Fibroblast of skin of scalp (primary cell): Measurements from ENCODE around the gene CCT5.

Source experiments
- DNase-seq: peaks from one replicate; pipeline ENCODE4 v3.0.0-alpha.2; 2013

CCT5 gene

DNA sequence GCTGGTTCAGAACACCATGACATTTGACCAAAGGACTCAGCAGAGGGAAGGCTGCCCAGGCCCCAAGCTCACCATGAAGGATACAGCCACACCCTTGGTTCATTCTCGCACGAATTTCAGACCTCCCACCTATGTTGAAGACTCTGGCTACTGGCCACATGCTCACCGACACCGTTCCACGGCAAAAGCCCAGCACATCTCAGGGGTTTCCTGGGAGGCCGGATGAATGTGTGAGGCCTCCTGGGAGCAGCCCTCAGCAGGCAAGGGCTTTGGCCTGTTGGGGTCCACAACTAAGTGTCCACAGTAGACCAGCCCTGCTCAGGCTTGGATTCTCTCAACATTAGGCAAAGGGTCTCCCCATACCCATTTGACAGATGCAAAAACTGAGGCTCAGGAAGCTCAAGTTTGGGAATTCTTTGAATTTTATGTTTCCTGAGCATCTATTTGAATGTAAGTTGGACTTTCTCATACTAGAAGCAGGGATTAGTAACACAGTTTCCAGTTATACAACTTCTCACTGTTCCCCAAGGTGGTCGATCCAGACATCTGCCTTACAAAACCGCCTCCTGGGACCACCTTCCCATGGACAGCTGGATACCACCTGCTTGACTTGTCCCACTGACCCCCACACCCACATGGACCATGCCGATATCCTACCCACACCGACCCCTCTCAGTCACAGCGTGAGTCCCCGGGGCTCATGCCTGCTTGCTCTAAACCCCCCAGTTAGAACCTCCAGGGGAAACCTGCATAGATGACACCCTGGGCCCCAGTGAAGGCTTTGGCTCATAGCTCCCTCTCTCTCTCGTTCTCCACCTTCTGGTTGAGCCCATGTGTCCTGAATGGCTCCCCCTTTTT lies 27.9 kb downstream of the CCT5 start:
- DNase-seq, result no peak

DNA sequence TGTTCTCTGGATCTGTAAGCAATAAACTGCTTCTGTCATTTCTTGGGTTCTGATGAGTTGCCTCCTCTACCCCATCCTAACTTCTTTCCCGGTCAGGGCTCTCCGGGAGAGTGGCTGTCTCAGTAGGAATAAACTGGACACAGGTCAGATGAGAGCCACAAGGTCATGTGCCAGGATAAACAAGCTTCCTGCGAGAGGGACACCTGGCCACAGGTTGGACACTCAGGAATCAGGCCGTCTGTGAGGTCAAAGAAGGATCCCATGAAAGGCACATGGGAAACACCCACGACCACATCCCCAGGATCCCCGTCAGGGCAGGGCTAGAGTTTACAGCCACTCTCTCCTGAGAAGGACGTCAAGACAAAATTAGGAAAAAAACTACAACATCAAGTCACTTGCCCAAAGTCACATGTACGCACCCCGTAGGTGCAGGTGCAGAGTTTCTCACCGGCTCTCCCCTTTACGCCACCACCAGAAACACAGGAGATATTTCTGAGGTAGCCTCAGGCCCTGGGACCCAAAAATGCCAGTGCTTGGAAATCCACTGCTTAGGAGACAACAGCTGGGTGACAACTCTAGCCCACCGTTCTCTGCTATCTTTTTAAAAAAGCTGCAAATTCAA lies 28.7 kb downstream of the CCT5 start:
- DNase-seq, result no peak

DNA sequence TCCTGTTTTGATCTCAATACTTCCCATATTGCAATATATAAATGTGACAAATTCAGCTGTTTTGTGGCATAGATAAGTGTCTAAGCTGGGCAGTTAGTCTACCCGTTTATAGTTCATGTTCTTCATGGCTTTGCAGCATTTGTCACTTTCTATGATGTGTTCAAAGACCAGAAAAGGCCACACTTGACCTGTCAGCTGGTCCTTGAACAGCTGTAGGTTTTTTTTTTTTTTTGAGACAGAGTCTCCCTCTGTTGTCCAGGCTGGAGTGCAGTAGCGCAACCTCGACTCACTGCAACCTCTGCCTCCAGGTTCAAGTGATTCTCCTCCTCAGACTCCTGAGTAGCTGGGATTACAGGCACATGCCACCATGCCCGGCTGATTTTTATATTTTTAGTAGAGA lies 29.2 kb downstream of the CCT5 start:
- DNase-seq, result no peak

DNA sequence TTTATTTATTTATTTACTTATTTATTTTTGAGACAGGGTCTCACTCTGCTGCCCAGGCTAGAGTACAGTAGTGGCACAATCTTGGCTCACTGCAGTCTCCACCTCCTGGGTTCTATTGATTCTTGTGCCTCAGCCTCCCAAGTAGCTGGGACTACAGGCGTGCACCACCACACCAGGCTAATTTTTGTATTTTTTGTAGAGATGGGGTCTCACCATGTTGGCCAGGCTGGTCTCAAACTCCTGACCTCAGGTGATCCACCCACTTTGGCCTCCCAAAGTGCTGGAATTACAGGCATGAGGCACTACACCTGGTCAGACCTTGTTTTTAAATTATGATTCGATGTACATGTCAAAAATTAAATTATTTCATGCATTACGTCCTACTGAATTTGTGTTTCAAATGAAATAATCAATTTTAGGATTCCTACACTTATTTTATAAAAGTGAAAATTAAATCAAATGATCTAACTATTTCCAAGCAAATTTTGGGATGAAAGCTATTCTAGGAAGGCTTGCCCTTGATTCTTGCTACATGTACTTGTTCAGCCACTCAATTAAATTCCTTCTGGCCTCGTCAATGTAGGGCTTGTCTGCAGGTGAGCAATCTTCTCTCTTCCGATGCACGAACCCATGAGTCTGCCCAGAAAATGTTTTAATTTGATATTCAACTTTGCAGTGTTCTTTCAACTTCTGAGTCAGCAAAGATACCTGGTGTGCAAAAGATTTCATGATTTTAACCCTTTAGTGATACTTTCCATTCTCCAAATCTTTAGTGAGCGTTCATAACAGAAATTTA lies 30.0 kb downstream of the CCT5 start:
- DNase-seq, result no peak

DNA sequence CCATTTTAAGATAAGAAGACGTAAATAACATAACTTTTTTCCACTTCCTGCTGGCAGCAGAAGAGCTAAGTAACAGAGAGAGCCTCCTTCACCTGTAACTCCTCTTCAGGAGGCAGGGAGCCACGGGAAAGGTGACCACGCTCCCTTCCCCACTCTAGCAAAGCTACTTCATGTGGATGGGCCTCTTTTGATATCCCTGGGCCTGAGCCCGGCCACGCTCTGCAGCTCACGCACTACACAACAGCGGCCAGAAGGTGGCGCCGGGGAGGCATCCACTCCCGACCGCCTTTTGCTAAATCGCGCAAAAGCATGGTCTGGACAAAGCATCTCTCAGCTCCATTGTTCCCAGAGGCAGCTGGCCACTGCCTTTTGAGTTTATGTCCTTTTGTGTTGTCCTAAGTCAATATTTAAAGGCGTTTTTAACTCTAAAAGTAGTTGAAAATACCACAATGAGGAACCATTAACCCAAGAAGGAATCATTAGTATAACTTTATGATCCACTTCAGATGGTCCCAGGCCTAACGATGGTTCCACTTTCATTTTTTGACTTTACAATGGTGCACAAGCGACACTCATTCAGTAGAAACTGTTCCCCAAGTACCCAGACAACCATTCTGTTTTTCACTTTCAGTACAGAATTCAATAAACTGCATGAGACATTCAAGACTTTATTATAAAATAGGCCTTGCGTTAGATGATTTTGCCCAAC lies 34.0 kb downstream of the CCT5 start:
- peak; percentile 78 for DNase-seq

DNA sequence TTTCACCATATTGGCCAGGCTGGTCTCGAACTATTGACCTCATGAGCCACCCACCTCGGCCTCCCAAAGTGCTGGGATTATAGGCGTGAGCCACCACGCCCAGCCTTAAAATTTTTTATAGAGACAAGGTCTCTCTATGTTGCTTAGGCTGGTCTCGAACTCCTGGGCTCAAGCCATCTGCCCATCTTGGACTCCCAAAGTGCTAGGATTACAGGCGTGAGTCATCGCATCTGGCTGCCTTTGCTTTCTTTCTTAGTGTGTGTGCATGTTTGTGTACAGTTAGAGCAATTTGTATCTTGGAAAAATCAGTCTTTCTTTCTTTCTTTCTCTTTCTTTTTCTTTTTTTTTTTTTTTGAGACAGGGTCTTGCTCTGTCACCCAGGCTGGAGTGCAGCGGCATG lies 35.3 kb downstream of the CCT5 start:
- DNase-seq, result peak; percentile 50

DNA sequence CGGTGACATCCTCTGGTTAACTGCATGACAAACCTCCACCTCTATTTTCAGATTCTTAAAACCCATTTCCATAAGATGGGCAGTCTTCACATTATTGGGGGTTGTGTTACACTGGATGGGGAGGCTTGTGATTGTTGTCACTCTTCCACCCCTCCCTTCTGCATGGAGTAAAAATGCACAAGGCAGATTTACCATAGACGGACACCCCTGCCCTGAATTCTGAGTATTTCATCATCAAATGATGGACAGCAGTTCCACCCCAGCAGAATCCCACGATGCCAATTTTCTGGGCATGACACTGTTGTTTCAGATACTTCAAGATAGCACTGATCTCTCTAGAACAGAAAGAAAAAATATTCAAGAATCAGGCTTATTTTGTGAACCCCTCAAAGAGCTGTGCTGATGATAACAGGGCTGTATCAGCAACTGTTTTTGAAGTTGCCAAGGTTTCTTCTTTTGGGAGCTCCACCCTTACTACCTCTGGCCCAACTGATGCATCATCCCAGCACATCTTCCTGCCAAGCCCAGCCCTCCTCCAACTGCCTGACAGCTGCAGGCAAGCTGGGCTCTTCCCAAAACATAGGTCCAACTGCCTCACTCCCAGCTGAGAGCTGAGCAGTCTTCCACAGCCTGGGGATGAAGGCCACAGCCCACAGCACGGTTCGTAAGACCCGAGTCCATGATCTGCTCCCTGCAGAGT lies 36.2 kb downstream of the CCT5 start:
- no peak for DNase-seq

DNA sequence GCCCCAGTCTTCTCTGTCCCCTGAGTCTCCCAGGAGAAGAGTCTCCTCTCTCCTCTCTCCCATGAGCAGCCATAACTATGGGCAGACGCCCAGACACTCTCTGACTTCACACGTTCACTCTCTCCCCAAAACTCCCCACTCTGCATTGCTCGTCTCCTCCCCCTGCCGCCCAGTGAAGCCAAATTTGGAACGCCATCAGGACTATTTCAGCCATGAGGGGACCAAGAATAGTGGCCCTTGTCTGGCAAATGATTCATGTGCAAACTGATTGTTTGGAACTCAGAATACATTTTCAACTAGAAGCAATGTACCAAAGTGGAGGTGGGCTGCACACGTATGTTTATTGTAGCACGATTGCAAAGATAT lies 36.8 kb downstream of the CCT5 start:
- DNase-seq, result no peak

DNA sequence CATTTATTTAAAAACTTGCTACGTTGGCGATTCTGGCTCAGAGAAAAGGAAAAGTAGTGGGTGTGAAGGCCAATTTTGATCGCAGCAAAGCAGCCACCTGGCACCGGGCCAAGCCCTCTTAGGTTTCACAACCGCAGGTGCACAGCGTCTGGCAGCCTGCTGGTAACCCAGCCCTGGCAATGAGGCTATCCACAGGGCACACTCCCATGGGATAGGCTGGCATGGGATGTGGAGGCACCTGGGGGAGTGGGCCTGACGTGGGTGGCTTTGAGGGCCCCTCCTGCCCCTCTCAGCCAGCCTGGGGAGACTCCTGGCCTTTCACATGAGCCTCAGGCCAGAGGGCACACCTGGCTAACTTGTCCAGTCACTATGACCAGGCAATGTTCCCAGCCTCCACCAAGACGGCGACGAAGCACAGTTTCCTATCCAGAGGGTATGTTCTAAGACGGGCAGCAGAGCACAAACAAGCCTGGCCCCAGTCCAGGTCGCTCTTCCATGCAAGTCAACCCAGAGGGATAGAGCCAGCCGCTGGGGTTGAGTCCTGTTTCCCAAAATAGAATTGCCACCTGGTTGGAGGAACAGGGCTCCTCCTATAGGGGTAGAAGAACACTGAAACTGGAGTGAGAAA lies 38.6 kb downstream of the CCT5 start:
- DNase-seq, result no peak

DNA sequence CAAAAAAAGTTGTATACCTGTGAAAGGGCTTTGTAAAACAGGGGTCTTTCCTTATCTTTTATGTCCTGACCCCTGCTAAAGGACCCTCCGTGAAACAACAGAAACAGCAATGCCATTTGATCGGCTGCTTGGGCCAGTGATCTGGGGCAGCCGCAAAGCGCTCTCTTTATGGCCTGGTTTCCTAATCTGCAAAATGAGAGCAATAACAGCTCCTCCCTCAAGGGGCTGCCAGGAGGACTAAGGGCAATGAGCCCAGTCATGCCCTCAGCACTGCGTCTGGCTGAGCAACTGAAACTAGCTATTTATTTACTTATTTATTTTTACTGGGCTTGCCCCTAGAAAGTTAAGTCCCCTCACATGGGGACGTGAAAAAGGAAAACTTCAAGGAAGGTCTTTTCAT lies 39.3 kb downstream of the CCT5 start:
- DNase-seq, result no peak

DNA sequence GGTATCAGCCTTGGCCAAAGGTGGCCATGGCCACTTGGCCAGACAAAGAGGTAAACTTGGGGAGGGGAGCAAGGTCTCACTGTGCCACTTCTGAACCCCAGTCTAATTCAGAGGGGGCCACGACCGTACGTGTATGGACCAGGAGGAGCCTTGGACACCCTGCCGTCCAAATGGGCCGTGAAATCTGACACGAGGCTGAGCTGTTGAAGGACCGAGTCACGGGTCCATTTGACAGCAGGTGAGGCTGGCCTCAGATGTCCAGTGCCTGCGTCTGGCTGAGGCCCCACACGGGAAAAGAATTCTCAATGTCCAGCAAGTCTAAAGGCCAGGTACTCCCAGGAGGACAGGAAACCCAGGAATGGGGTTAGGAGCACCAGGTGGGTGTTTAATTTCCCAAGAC lies 39.9 kb downstream of the CCT5 start:
- DNase-seq, result no peak

DNA sequence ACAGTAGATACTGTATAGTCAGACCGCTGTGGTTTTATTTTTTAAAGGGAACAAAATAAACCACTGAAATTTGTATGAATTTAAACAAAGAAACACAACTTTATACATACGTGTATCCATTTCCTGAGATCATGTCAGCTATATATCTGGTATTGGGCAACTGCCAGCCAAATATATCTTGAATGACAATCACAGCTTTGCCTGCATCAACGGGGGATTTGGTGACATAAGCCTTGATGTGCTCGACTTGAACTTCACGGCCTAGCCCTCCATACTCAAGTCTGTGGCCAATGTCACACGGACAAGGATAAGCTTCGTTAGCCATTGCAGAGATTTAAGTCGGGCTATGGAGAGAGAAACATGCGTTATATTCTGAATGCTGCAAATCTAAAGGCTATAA lies 40.4 kb downstream of the CCT5 start:
- no peak for DNase-seq

DNA sequence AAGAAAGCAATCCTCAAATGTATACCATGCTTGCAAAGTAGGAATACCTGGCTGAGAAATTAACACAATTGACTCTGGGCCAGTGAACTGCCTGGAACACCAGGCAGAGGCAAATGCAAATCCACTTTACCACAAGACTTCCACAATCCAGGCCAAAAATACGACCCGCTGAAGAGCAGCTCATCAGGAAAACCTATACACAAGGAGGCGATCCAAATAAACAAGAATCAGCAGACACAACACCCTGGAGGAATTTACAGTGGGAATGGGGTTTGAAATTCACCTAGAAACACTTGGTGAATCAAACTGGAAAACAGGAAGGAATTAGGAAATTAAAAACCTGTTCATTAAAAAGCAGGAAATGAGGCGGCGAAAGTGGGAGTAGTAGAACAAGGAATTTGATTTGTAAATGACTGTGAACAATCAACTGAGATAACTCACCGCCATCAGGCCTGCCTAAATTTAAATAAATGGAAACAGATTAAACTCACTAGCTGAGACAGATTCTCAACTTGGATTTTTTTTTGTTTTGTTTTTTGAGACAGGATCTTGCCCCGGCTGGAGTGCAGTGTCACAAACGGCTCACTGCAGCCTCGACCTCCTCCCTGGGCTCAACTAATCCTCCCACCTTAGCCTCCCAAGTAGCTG lies 41.7 kb downstream of the CCT5 start:
- DNase-seq, result no peak

DNA sequence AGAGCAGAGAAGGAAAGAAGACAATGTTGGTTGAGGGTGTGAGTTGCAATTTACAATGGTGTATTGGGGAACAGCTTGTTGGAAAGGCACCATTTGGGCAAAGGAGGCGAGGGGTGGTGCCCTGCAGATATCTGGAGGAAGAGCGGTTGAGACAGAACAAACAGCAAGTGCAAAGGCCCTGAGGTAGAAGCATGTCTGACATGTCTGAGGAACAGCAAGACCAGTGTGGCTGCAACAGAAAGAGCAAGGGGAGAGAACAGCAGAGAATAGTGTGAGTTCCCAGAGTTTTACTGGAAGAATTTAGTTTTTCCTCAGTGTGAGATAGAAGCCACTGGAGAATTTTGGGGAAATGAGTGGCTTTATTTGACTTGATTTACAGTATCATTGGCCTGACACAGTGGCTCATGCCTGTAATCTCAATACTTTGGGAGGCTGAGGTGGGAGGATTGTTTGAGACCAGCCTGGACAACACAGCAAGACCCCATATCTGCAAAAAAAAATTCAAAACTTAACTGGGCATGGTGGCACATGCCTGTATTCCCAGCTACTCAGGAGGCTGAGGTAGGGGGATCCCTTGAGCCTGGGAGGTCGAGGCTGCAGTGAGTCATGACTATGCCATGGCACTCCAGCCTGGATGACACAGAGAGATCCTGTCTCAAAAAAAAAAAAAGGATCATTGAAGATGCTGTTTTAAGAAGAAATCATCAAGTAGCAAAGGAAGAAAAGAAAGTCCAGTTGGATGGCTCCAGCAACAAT lies 44.0 kb downstream of the CCT5 start:
- peak; percentile 37 for DNase-seq

DNA sequence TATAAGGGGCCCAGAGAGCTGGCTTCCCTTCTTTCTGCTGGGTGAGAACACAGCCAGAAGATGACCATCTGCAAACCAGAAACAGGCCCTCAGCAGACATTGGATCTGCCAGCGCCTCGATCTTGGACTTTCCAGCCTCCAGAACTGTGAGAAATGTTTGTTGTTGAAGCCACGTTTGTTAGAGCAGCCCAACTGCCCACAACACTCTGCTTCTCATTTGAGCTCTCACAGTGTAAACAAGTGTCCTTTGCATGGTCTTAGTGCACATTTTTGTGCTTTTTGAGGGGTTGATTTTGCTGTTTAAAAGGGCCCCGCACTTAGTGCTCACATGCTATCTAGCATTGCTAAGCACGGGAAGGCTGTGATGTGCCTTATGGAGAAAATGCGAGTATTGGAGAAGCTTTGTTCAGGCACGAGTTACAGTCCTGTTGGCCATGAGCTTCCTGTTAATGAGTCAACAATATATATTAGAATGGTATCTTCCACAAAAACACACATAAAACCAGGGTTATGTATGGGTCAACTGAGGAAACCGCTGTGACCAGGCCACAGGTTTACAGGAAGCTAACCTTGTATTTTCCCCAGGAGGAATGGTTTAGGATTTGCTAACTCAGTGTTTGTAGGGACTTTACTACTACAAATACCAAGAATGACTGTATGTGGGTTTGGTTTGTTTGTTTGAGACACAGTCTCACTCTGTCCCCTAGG lies 45.7 kb downstream of the CCT5 start:
- no peak for DNase-seq

DNA sequence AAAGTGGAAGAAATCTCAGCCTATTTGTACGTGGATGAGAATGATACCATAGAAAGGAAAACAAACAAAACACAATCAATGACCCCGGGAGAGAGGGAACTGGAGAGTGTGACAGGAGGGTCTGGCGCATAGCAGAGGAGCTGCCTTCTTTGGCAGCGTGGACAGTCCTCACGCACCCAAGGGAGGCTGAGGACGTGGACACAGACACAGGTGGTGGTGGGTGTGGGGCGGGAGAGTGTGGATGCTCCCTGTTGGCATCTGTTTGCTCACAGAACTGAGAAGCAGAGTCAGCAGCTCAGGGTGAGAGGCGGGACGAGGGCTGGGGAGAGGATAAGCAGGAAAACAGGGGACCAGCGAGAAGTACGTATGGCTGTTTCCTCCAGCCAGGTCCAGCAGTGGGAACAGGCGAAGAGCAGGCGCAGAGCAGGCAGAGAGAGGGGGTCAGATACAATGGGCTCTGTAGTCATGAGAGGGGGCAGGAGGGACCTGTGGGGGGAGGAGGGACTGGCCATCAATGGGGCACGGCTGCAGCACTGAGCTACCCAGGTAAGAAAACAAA lies 47.6 kb downstream of the CCT5 start:
- no peak for DNase-seq

DNA sequence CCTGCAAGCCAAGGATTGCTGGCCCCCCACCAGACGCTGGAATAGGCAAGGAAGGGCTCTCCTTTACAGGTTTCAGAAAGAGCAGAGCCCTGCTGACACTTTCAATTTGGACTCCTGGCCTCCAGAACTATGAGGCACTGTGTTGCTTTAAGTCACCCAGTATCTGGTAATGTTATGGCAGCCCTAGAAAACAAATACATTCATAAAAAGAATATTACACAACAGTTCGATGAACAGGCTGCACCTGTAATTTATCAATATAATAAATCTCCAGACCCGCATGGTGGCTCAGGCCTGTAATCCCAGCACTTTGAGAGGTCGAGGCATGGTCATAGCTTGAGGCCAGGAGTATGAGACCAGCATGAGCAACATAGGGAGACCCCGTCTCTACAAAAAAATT lies 50.2 kb downstream of the CCT5 start:
- DNase-seq, result no peak

DNA sequence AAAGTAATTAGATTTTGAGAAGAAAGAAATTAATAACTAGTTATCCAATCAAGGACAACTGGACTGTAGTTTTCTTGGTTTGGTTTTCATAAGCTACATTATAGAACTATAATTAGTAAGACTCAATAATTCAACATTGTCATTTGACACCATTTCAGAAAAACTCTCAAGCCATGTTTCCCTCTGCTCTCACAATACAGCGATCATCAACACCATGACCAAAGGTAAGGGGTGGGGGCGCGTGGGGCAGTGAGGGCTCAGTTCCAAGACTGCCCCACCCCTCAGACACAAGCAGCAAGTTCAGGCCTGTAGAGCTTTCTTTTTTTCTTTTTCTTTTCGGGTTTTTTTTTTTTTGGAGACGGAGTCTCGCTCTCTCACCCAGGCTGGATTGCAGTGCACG lies 51.2 kb downstream of the CCT5 start:
- no peak for DNase-seq

DNA sequence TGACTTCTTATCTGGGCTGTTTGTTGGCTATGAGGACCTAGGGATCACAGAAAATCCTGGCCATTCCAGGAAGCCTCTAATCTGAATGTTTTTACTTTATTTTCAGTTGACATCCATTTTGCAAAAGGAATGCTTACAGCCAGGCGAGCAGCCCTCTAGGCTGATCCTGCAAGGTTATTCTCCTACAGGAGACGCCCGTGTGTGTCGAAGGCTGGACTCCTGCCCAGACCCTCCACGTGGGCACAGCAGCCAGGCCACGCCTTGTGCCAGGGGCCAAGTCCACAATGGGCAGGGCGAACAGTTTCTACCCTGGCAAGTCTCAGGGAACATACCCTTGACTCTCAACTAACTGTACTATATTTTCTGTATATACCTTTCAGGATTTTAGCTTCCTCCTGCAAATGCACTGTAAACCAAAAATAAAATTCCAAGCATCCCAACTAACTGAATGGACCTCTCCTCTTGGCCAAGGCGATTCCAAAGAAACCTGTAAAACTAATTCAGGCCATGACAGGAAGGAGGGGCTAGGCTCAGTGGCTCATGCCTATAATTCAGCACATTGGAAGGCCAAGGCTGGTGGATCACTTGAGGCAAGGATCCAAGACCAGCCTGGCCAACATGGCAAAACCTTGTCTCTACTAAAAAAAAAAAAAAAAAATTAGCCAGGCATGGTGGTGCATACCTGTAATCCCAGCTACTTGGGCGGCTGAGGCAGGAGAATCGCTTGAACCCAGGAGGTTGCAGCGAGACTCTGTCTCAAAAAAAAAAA lies 51.9 kb downstream of the CCT5 start:
- DNase-seq, result no peak
